Stimulated activated CD4-positive, alpha-beta T cell treated with anti-CD3 and anti-CD28 coated beads, TNF-alpha, amount 100 ng/mL, for 24 hours (primary cell): Measurements from ENCODE around the gene HEATR5A.
"Not testable (repeated sequence)": the region's sequence is repeated elsewhere in the genome, so short reads cannot be mapped to it uniquely, and the experiment has no call there.

Source experiments
- DNase-seq, 3 experiments: peaks; one replicate each; pipeline ENCODE4 v3.0.0-alpha.2; 2020; ENCODE audit warnings: low read depth in 3 of 3

The HEATR5A gene

GRCh38 chr14:31420319-31421111, at the start of gene HEATR5A:
Gene HEATR5A (minus strand): TSS chr14:31420550. CDS start chr14:31402975, 17,575 bp downstream.
- peak; percentile 83 to 90 (median 86) for DNase-seq

DNA sequence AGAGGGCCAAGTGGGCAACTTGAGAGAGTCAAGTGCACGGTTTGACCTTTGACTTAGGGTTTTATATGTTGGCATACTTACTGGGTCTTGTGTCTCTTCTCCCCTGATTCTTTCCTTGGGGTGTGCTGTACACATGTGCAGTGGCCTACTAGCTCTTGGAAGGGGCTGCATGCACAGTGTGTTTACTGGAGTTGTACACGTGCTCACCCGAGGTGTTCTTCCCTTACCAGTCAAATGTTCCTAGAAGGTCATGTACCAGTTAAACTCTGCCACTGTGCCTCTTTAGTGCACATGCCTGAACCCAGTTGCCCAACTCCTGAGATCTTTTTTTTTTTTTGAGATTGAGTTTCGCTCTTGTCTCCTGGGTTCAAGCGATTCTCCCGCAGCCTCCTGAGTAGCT, 46.2 kb upstream of the HEATR5A start:
- no peak for DNase-seq

DNA sequence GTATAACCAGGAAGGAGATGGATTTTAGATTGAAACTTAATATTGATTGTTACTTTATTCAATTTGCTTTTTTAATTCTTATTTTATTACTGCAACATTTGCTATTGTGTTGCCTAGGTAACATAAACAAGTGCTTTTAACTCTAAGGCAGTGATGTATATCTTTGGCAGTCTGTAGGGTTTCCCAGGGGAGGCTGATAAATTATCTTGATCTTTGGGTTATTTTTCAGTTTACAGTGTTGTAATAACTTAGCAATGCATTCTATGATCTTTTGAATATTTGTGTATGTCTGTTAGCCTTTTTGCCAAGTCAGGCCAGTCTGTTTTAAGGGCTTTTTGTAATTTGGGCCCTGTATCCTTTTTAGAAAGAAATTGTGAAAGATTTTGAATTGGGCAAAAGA, 44.8 kb upstream of the HEATR5A start:
- DNase-seq: no peak

DNA sequence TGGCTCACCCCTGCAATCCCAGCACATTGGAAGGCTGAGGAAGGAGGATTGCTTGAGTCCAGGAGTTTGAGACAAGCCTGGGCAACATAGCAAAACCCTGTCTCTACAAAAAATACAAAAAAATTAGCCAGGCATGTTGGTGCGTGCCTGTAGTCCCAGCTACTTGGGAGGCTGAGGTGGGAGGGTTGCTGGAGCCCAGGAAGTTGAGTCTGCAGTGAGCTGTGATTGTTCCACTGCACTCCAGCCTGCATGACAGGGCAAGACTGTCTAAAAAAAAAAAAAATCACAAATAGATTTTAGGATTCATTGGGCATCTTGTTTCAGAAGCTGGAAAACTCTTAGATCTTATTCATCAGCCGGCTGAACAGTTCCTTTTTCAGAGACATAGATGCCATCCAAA, 42.1 kb upstream of the HEATR5A start:
- not testable (repeated sequence) for DNase-seq

GRCh38 chr14:31461545-31461944, 41.2 kb upstream of the HEATR5A start:
- no peak for DNase-seq

- no peak for DNase-seq
Observed at GRCh38 chr14:31457665-31458659, 37.6 kb upstream of the HEATR5A start.

DNA sequence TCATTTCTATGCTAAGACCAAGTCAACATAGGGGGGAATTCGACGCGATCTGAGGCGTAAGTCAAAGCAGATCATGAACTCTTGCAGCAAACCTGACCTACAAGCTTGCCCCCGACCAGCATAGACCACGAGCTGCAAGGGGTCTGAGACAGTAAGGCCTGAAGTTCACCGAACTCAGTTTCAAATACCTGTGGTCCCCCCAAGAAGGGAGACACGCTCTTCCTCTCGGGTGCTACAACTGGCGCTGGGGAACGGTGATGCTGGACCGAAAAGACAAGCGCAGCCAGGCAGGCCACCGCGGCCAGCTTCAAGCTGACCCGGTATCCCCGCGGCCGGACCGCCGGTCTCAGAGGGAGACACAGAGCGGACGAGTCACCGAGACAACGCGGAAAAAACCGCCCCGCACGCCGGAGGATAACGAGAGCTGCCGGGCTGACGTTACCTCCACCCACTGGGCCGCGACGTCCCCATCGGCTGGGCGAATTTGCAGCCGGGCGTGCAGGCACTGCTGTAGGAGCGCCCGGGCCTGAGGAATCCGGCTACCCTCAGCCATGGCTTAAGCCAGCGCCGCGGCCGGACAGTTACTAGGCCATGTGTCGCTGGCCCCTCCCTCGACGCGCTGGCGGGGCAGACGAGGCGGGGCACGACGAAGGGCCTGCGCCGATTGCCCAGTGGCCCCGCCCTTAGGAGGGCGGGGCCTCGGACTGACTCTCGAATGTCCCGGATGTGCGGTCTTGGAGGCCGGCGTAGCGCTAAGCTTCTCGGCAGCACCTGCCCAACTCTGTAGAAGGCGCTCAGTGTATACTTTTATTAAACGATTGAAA, 36.7 kb upstream of the HEATR5A start, which contains the start of gene DTD2:
TSS of gene DTD2 (minus strand) at position 666 of the 824 bp plus-strand sequence. CDS start at position 553, 113 bp downstream.
- DNase-seq: peak; percentile 81 to 90 (median 82)

DNA sequence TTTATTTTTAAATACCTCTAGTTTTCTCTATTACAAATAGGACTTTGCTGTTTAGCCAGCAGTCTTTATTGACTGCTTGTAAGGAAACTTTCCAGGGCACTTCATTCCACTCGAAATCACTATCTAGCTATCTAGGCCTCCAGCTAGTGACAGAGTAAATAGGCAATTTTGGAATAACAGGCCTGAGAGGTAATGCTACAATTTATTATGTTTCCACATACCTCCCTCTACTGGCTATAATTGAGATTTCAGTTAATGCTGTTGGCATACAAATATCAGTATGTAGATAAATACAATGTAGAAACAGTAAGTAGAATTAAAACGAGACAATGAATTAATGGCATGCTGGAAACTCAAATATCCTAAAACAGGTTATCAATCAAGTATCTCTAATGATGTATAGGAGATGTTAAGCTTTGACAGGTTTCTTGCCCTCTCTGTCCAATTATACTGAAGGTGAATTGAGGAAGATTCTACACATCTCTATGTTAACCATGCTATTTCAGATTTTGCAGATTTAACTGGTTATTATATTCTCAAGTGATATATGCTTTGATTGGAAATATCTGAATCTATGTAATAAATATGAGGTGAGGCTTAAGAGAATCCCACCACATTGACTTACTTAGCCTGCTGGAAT, 29.7 kb upstream of the HEATR5A start:
- DNase-seq: no peak

DNA sequence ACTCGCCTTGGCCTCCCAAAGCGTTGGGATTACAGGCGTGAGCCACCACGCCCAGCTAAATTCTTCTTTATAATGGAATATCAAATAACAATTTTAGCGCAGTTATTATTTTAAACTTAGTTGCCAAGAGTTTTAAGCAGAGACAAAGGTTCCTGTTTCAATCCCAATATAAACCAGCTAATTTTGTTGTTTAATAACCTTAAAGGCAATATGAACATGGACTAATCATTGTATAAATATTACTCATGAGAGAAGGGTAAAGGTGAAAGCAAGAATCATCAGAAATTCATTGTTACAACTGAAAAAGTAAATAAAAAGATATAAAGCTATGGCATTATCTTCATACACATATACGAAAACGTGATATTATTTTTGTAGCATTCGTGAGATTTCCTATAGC, 28.8 kb upstream of the HEATR5A start:
- no peak for DNase-seq

- no peak for DNase-seq
Observed at GRCh38 chr14:31445703-31446102, 25.4 kb upstream of the HEATR5A start.

- no peak for DNase-seq
Observed at GRCh38 chr14:31442284-31442683, 21.9 kb upstream of the HEATR5A start.

- DNase-seq: no peak
Observed at GRCh38 chr14:31441273-31442111, 21.1 kb upstream of the HEATR5A start.

- DNase-seq: no peak
Observed at GRCh38 chr14:31440280-31440679, 19.9 kb upstream of the HEATR5A start.

- no peak for DNase-seq
Observed at GRCh38 chr14:31439561-31439960, 19.2 kb upstream of the HEATR5A start.

DNA sequence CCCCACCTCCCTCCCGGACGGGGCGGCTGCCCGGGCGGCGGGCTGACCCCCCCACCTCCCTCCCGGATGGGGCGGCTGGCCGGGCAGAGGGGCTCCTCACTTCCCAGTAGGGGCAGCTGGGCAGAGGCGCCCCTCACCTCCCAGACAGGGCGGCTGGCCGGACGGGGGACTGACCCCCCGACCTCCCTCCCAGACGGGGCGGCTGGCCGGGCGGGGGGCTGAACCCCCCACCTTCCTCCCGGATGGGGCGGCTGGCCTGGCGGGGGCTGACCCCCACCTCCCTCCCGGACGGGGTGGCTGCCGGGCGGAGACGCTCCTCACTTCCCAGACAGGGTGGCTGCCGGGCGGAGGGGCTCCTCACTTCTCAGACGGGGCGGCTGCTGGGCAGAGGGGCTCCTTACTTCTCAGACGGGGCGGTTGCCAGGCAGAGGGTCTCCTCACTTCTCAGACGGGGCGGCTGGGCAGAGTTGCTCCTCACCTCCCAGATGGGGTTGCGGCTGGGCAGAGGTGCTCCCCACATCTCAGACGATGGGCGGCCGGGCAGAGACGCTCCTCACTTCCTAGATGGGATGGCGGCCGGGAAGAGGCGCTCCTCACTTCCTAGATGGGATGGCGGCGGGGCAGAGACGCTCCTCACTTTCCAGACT, 16.8 kb upstream of the HEATR5A start:
- not testable (repeated sequence) for DNase-seq

GRCh38 chr14:31435276-31435675, 14.9 kb upstream of the HEATR5A start:
- no peak for DNase-seq

DNA sequence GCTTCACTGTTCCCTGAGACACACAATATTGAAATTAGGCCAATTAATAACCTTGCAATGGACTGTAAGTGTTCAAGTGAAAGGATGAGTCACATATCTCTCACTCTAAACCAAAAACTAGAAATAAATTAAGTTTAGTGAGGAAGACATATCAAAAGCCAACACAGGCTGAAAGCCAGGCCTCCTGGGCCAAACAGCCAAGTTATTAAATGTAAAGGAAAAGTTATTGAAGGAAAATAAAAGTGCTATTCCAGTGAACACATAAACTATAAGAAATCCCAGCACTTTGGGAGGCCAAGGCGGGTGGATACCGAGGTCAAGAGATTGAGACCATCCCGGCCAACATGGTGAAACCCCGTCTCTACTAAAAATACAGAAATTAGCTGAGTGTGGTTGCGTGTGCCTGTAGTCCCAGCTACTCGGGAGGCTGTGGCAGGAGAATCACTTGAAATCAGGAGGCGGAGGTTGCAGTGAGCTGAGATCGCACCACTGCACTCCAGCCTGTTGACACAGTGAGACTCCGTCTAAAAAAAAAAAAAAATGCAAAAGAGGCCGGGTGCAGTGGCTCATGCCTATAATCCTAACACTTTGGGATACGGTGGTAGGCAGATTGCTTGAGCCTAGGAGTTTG, 10.4 kb upstream of the HEATR5A start:
- DNase-seq: no peak

- no peak for DNase-seq
Observed at GRCh38 chr14:31429791-31430190, 9.4 kb upstream of the HEATR5A start.

DNA sequence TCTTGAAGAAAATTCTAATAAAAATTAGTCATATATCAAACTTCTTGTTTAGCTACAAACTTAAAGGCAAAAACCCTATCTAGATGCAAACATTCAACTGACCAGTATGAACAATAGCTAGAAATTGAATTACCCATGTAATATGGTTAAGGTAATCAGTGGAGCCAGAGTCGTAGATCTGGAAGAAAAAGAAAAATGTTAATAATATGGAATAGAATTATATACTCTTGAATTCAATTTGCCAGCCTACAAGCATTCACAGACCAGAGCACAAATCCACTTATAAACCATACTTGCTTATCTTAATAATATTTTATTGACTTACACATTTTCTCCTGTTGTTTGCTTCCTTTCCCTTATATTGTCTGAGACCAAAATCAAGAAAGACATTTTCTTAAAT, 7.7 kb upstream of the HEATR5A start:
- no peak for DNase-seq
